ENCODE results near the gene INPP4A.

The INPP4A gene

GRCh38 chr2:98460573-98461497 lies 16.2 kb downstream of the INPP4A start:
- DNase-seq (ENCODE audit: low read depth) = no peak

- DNase-seq (ENCODE audit: low read depth) = no peak
Observed at GRCh38 chr2:98461498-98462049, 16.9 kb downstream of the INPP4A start.

- DNase-seq (ENCODE audit: low read depth) = no peak
Observed at GRCh38 chr2:98463081-98463481, 18.4 kb downstream of the INPP4A start.

- DNase-seq (ENCODE audit: low read depth) = no peak
Observed at GRCh38 chr2:98463551-98463971, 18.9 kb downstream of the INPP4A start.

GRCh38 chr2:98463988-98464771 lies 19.5 kb downstream of the INPP4A start:
- no peak for DNase-seq (ENCODE audit: low read depth)

- no peak for DNase-seq (ENCODE audit: low read depth)
Observed at GRCh38 chr2:98464772-98465310, 20.2 kb downstream of the INPP4A start.

GRCh38 chr2:98465456-98466226 lies 21.0 kb downstream of the INPP4A start:
- DNase-seq (ENCODE audit: low read depth) = peak; percentile 55

GRCh38 chr2:98467082-98467536 lies 22.5 kb downstream of the INPP4A start:
- DNase-seq (ENCODE audit: low read depth) = no peak

- no peak for DNase-seq (ENCODE audit: low read depth)
Observed at GRCh38 chr2:98467652-98468051, 23.0 kb downstream of the INPP4A start.

GRCh38 chr2:98468621-98469236 lies 24.1 kb downstream of the INPP4A start:
- peak; percentile 27 for DNase-seq (ENCODE audit: low read depth)

GRCh38 chr2:98469862-98470544 lies 25.3 kb downstream of the INPP4A start:
- DNase-seq (ENCODE audit: low read depth) = no peak

- no peak for DNase-seq (ENCODE audit: low read depth)
Observed at GRCh38 chr2:98470851-98471255, 26.2 kb downstream of the INPP4A start.

GRCh38 chr2:98471402-98472131 lies 26.9 kb downstream of the INPP4A start:
- no peak for DNase-seq (ENCODE audit: low read depth)

GRCh38 chr2:98472132-98472650 lies 27.5 kb downstream of the INPP4A start:
- no peak for DNase-seq (ENCODE audit: low read depth)

GRCh38 chr2:98472961-98473746 lies 28.5 kb downstream of the INPP4A start:
- no peak for DNase-seq (ENCODE audit: low read depth)

- no peak for DNase-seq (ENCODE audit: low read depth)
Observed at GRCh38 chr2:98473995-98474780, 29.5 kb downstream of the INPP4A start.

- no peak for DNase-seq (ENCODE audit: low read depth)
Observed at GRCh38 chr2:98474979-98475632, 30.4 kb downstream of the INPP4A start.

All from EH (cell line).